ENCODE data around the gene COQ4.

DNA sequence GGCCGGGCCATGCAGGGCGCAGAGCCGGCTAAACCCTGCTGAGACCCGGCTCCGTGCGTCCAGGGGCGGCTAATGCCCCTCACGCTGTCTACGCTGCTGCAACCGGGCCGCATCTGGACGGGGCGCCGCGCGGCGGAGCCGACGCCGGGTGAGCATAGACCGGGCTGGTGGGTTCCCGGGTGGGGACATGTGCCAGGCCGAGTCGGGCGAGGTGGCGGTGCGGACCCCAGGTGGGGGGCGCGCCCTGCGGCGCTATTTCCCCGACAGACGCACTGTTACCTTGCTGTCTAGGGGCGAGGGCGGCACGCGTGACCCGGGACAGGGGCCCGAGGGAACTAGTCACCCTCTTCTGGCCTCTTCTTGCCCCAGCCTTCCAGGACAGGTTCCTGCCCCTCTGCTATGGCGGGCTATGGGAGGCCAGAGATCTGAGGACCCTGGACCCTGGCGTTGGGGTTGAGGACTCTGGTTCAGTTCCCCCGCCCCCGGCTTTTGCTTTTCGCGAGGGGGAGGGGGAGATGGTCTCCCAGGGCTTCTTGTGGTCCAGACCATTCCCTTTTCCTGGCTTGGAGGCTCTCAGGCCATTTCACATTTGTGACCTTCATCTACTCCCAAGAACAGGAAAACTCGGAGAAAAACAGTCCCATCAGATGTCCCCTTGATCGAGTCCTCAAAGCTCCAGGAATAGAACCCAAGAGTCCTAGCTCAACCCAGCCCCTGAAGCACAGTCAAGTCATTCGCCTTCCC lies 18.2 kb downstream of the COQ4 start:
- TF ChIP-seq MAX (IDR thresholded peaks at IDR 0.05; ENCODE audit: low read depth) (no peak), CHD2 (IDR thresholded peaks at IDR 0.05; ENCODE audit: low read length, partially characterized antibody) (no peak), CTCF (IDR thresholded peaks at IDR 0.05) (no peak), EP300 (IDR thresholded peaks at IDR 0.05; ENCODE audit: borderline replicate concordance in 1 of 2, low read depth in 1 of 2, low read length in 1 of 2) (no peak), YY1 (IDR thresholded peaks at IDR 0.05; ENCODE audit: low read depth) (no peak), MEF2A (IDR thresholded peaks at IDR 0.05; ENCODE audit: borderline replicate concordance, low read depth) (no peak)
- TF ChIP-seq, protein P1, sequence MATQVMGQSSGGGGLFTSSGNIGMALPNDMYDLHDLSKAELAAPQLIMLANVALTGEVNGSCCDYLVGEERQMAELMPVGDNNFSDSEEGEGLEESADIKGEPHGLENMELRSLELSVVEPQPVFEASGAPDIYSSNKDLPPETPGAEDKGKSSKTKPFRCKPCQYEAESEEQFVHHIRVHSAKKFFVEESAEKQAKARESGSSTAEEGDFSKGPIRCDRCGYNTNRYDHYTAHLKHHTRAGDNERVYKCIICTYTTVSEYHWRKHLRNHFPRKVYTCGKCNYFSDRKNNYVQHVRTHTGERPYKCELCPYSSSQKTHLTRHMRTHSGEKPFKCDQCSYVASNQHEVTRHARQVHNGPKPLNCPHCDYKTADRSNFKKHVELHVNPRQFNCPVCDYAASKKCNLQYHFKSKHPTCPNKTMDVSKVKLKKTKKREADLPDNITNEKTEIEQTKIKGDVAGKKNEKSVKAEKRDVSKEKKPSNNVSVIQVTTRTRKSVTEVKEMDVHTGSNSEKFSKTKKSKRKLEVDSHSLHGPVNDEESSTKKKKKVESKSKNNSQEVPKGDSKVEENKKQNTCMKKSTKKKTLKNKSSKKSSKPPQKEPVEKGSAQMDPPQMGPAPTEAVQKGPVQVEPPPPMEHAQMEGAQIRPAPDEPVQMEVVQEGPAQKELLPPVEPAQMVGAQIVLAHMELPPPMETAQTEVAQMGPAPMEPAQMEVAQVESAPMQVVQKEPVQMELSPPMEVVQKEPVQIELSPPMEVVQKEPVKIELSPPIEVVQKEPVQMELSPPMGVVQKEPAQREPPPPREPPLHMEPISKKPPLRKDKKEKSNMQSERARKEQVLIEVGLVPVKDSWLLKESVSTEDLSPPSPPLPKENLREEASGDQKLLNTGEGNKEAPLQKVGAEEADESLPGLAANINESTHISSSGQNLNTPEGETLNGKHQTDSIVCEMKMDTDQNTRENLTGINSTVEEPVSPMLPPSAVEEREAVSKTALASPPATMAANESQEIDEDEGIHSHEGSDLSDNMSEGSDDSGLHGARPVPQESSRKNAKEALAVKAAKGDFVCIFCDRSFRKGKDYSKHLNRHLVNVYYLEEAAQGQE (IDR thresholded peaks at IDR 0.05; ENCODE audit: low read depth, low read length), result no peak

Data from SK-N-SH (cell line).